Muscle layer of colon (tissue), 2 donors: ENCODE measurements around the gene MACROD2.

Source experiments
- H3K27ac ChIP-seq: one replicate; pipeline ENCODE4 v1.7.0; 2013; ENCODE audit warnings: low read depth, mild to moderate bottlenecking, low read length, moderate library complexity
- H3K27me3 ChIP-seq, 2 donors: one replicate each; pipeline ENCODE4 v1.7.0; 2013; ENCODE audit warnings: low read length in 2 of 2, mild to moderate bottlenecking in 2 of 2; ENCODE audit not compliant: insufficient read depth in 2 of 2, control insufficient read depth in 1 of 2
- H3K36me3 ChIP-seq: one replicate; pipeline ENCODE4 v1.7.0; 2013; ENCODE audit warnings: mild to moderate bottlenecking, low read length; ENCODE audit not compliant: insufficient read depth
- H3K4me1 ChIP-seq: one replicate; pipeline ENCODE4 v1.7.0; 2013; ENCODE audit warnings: mild to moderate bottlenecking, low read length; ENCODE audit not compliant: insufficient read depth
- H3K4me3 ChIP-seq, 2 donors: one replicate each; pipeline ENCODE4 v1.7.0; 2013; ENCODE audit warnings: low read length in 2 of 2, low read depth in 1 of 2, mild to moderate bottlenecking in 1 of 2, moderate library complexity in 1 of 2
- H3K9ac ChIP-seq: one replicate; pipeline ENCODE4 v1.7.0; 2013; ENCODE audit warnings: low read length
- H3K9me3 ChIP-seq: one replicate; pipeline ENCODE4 v1.7.0; 2013; ENCODE audit warnings: mild to moderate bottlenecking, low read length
- donor health status: abdominal sarcoma.
- donor health status: Adenocarcinoma of cecum.

The MACROD2 gene

DNA sequence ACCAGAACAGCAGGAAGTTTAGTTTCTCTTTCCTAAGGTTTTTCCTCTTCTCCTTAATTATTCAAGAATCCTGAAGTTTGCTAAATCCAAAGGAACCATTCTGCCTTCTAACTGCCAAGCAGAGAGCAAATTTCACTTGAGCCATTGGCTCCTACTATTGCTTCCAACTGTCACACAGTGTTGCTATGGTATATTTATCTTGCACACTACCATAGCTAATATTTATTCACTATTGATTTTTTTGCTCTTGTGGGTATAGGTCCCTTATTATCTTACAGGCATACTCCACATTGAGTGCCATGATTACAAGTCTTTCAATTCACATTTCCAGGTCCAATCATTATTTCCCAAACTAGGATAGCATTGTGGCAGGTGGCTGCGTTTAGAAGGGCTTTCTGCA, 608.8 kb downstream of the MACROD2 start:
- no peak overlapping the region for H3K9ac ChIP-seq
- H3K27me3 ChIP-seq = no peaks in the 10 kb centered on the region
- no peaks in the 10 kb centered on the region for H3K36me3 ChIP-seq
- no peaks in the 10 kb centered on the region for H3K9me3 ChIP-seq
- no peak overlapping the region for H3K4me3 ChIP-seq
- H3K27ac ChIP-seq = no peak overlapping the region
- no peaks in the 10 kb centered on the region for H3K4me1 ChIP-seq

DNA sequence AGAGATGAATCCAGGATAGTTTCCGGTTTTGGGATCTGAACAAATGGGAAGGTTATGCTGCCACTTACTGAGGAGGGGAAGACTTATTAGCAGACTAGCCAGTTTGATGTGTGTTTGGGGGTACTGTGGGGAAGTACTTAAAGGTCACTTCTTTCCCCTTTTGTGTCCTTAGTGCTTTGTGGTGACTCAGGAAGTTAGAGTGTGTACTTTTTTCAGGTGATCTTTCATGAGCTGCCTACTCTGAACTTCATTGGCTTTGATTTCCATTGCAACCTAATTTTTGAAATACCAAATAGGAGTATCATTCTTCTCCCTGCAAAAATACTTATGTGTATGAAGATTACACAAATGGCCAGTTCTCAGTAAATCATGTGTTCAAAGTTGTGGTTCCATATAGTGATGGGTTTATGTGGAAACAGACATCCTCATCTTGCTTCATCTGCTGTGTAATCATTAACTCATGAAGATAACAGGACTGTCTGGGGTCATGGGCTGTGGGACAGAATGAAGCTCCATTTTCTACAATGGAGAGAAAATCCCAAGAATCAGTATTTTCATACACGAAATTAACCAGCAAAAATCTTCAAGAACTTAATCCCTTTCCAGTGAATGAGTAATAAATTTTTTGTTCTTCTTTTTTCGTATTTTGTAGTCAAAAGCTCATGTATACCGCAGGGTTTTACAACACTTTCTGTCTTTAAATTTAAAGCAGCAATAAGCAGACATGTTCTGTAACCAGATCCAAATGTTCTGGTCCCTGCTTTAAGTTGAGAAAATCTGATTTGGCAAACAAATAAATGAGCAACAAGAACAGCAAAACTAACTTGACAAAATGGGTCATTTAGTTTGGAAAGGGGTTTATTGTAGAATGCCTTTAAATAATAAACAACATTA, 614.3 kb downstream of the MACROD2 start:
- Histone ChIP-seq H3K4me3 (no peak overlapping the region), H3K36me3 (no peaks in the 10 kb centered on the region), H3K9me3 (no peaks in the 10 kb centered on the region), H3K27me3 (no peaks in the 10 kb centered on the region), H3K4me1 (no peaks in the 10 kb centered on the region), H3K27ac (no peak overlapping the region), H3K9ac (no peak overlapping the region)

- no peak overlapping the region for H3K9ac ChIP-seq
- H3K4me3 ChIP-seq = no peak overlapping the region
- no peaks in the 10 kb centered on the region for H3K36me3 ChIP-seq
- H3K27ac ChIP-seq = no peak overlapping the region
- H3K27me3 ChIP-seq = no peaks in the 10 kb centered on the region
- no peaks in the 10 kb centered on the region for H3K9me3 ChIP-seq
- H3K4me1 ChIP-seq = no peaks in the 10 kb centered on the region
Measured at GRCh38 chr20:14611479-14611878, 616.2 kb downstream of the MACROD2 start.

DNA sequence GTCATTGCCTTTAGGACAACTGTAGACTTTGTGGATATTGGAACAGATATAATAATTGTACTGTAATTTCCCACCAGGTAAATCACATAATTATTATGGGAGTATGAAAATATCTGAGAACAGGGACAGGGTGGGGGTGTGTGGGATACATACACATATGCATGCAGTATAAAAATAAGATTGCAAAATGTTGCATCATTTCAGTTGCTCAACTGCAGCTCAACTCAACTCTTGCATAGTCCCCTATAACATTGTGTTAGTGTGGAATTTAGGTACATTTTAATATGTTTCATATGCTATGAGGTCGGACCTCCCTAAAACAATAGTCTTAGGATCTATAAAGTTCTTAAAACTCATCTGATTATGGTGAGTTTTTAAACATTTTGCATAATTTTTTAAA, 617.1 kb downstream of the MACROD2 start:
- H3K9me3 ChIP-seq = no peaks in the 10 kb centered on the region
- no peak overlapping the region for H3K4me3 ChIP-seq
- no peaks in the 10 kb centered on the region for H3K36me3 ChIP-seq
- no peaks in the 10 kb centered on the region for H3K4me1 ChIP-seq
- H3K27me3 ChIP-seq = no peaks in the 10 kb centered on the region
- no peak overlapping the region for H3K27ac ChIP-seq
- H3K9ac ChIP-seq = no peak overlapping the region

DNA sequence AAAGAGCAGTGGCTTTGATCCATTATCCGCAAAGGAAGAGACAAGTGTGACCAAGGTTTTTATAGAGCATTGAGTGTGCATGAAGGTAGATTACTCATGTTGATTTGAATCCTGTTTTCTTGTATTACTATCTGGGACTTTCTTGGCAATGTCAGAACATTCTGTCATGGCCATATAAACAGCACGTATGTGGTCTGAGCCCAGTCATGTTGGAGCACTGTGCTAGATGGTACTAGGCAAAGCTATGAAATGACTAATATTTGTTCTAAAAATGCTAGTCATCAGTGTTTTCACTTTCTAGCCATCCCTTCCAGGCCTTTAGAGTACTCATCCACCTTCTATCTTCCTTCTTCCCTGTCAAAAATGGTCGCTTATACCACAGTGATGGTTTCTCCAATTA, 620.7 kb downstream of the MACROD2 start:
- Histone ChIP-seq H3K9me3 (no peaks in the 10 kb centered on the region), H3K4me1 (no peaks in the 10 kb centered on the region), H3K36me3 (no peaks in the 10 kb centered on the region), H3K27ac (no peak overlapping the region), H3K4me3 (no peak overlapping the region), H3K27me3 (no peaks in the 10 kb centered on the region), H3K9ac (no peak overlapping the region)

DNA sequence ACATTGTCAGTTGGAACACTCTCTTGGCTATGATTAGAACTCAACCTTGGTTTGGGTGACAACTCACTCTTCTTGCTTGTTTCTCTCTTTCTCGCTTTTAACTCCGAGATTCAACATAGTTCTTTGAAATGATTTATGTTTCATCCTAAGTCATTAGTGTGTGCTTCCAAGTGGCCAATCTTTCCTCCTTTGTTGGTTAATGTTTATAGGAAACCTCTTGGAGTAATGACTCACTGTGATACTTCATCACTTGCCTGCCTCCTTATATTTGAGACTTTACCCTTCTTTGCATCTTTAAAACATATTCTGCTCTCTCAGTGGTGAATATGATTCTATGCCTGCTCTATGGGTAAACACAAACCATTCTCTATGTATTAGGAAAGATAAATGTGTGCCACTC, 621.8 kb downstream of the MACROD2 start:
- H3K27ac ChIP-seq = no peak overlapping the region

GRCh38 chr20:14619411-14619810, 624.1 kb downstream of the MACROD2 start:
- H3K36me3 ChIP-seq = no peaks in the 10 kb centered on the region
- H3K27ac ChIP-seq = no peak overlapping the region
- H3K9ac ChIP-seq = no peak overlapping the region
- H3K27me3 ChIP-seq = no peaks in the 10 kb centered on the region
- no peak overlapping the region for H3K4me3 ChIP-seq
- no peaks in the 10 kb centered on the region for H3K4me1 ChIP-seq
- no peaks in the 10 kb centered on the region for H3K9me3 ChIP-seq

More for the DNA sequence above, 621.8 kb downstream of the MACROD2 start:
- no peak overlapping the region for H3K9ac ChIP-seq
- no peak overlapping the region for H3K4me3 ChIP-seq
- no peaks in the 10 kb centered on the region for H3K4me1 ChIP-seq
- H3K36me3 ChIP-seq = no peaks in the 10 kb centered on the region
- no peaks in the 10 kb centered on the region for H3K27me3 ChIP-seq
- no peaks in the 10 kb centered on the region for H3K9me3 ChIP-seq

- no peaks in the 10 kb centered on the region for H3K9me3 ChIP-seq
- no peak overlapping the region for H3K4me3 ChIP-seq
- H3K4me1 ChIP-seq = no peaks in the 10 kb centered on the region
- no peak overlapping the region for H3K27ac ChIP-seq
- H3K27me3 ChIP-seq = no peaks in the 10 kb centered on the region
- H3K9ac ChIP-seq = no peak overlapping the region
- no peaks in the 10 kb centered on the region for H3K36me3 ChIP-seq
Measured at GRCh38 chr20:14622796-14623195, 627.5 kb downstream of the MACROD2 start.

- no peaks in the 10 kb centered on the region for H3K27me3 ChIP-seq
- H3K27ac ChIP-seq = no peak overlapping the region
- no peaks in the 10 kb centered on the region for H3K4me1 ChIP-seq
- H3K9ac ChIP-seq = no peak overlapping the region
- H3K4me3 ChIP-seq = no peak overlapping the region
- no peaks in the 10 kb centered on the region for H3K36me3 ChIP-seq
- no peaks in the 10 kb centered on the region for H3K9me3 ChIP-seq
Measured at GRCh38 chr20:14631011-14631410, 635.7 kb downstream of the MACROD2 start.

DNA sequence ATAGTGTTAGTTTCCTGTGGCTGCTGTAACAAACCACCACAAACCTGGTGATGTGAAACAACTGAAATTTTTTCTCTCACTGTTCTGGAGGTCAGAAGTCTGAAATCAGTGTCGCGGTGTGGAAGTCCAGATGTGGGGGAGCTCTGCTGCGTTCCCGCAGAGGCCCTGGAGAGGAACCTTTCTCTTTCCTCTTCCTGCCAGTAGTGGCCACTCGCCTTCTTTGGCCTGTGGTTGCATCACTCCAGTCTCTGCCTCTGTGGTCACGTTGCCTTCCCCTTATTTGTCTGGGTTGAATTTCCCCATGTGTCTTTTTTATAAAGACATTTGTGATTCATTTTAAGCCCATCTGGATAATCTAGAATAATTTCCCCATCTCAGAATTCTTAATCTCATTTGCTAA, 637.6 kb downstream of the MACROD2 start:
- Histone ChIP-seq H3K4me1 (no peaks in the 10 kb centered on the region), H3K27ac (no peak overlapping the region), H3K9me3 (no peaks in the 10 kb centered on the region), H3K27me3 (no peaks in the 10 kb centered on the region), H3K36me3 (no peaks in the 10 kb centered on the region), H3K4me3 (no peak overlapping the region), H3K9ac (no peak overlapping the region)

DNA sequence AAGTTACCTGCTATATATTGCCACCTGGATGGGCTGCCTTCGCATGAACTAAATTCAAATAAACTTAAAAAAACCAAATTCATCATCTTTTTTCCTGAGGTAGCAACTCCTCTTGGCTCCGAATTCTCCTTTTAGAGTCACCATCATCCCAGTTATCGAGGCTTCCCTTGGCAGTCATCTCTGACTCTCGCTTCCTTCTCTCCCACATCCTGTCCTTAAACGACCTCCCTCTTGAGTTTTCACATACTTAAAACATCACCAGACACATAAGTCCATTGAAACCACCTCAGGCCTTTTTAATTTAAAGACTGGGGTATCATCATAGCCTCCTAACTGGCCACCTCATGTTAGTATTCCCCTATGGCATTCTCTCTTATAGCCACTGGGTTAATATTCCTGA, 638.2 kb downstream of the MACROD2 start:
- Histone ChIP-seq H3K36me3 (no peaks in the 10 kb centered on the region), H3K4me3 (no peak overlapping the region), H3K4me1 (no peaks in the 10 kb centered on the region), H3K27ac (no peak overlapping the region), H3K27me3 (no peaks in the 10 kb centered on the region), H3K9ac (no peak overlapping the region), H3K9me3 (no peaks in the 10 kb centered on the region)

DNA sequence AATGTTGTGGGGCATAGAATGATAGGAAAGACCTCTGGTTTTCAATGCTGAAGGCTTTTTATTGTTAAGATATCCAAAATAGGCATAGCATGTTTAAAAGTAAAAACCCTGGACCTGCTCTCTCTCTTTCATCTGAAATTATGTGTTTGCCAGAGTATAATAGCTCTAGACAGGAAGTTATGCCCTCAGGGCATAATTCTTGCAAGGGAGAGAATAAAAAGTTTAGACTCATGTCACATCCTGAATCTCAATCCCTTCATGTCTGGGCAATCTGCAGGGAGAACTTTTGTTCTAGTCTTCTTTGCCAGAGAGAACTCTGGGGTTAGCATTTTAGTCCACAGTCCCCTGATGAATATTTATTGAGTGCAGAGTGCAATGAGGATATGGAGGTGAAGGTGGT, 639.3 kb downstream of the MACROD2 start:
- Histone ChIP-seq H3K27ac (no peak overlapping the region), H3K4me1 (no peaks in the 10 kb centered on the region), H3K4me3 (no peak overlapping the region)

More for the DNA sequence above, 639.3 kb downstream of the MACROD2 start:
- Histone ChIP-seq H3K9ac (no peak overlapping the region), H3K36me3 (no peaks in the 10 kb centered on the region), H3K9me3 (no peaks in the 10 kb centered on the region), H3K27me3 (no peaks in the 10 kb centered on the region)
